HG03354 (cell line): ENCODE data around the gene CALHM5.

Experiments
- ATAC-seq: cut with Tn5 transposase; IDR thresholded peaks from one replicate; pipeline ENCODE4 v1.9.1; 2021; ENCODE audit warnings: mild to moderate bottlenecking; ENCODE audit not compliant: unreplicated experiment, poor library complexity, severe bottlenecking

CALHM5 gene

DNA sequence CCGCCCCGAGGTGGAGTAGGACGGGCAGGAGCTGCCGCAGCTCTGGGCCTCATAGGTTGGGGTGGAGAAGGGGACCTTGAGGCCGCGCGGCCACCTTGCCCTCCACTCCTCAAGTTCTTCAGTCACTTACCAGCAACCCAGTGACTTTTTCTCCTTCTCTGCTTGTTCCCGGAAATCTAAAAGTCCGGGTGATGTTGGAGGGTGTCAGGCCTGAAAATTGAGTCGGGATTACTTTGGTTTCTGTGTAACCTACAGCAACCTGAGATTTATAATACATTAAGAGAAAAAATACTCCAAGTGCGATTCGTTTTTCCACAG is 60.2 kb downstream of the CALHM5 start:
- no peak for ATAC-seq

DNA sequence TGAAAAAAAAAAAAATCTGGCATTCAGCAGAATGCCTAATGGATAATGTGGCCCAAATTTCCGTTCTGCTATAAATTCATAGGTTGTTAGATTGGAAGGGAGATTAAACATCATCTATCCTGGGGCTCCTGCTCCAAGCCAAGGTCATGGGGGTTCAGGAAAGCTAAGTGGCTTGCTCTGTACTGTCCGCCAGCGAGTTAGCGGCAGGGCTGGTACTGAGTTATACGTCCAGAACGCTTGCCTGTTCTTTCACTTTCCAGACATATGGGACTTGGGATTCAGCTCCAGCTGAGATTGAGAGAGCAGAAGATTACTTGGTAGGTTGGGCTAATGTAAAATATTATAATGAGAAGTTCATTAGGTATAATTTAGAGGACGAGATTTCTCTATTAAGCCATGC is 60.7 kb downstream of the CALHM5 start:
- ATAC-seq, result no peak
